Activated CD8-positive, alpha-beta T cell treated with anti-CD3 and anti-CD28 coated beads for 36 hours (primary cell): ENCODE measurements around the gene GPC6. TPM values are rescaled to one million over a fixed set of nuclear protein-coding genes. Genes with fewer than 3 reads are reported as not detected.

Source experiments
- ATAC-seq: fragments of 200-7000 bp; cut with Tn5 transposase; one replicate; pipeline ENCODE4 v1.10.0; 2021; ENCODE audit warnings: mild to moderate bottlenecking, moderate library complexity
- CTCF ChIA-PET: fragments of 350-600 bp; sonication (Branson Sonifier 250); formaldehyde crosslinking; loops from one replicate; lab custom pipeline; 2021; ENCODE audit warnings: antibody characterized with exemption; lab: Charles Lee
- POLR2A ChIA-PET: fragments of 350-600 bp; sonication (Branson Sonifier 250); formaldehyde crosslinking; loops from one replicate; lab custom pipeline; 2021; ENCODE audit warnings: antibody characterized with exemption; lab: Charles Lee
- DNase-seq: peaks from one replicate; pipeline ENCODE4 v3.0.0-alpha.2; 2020
- H3K27ac Mint-ChIP-seq: one replicate; pipeline ENCODE4 v1.8.0; 2021; ENCODE audit warnings: mild to moderate bottlenecking, mixed read lengths
- H3K27me3 Mint-ChIP-seq: one replicate; pipeline ENCODE4 v1.8.0; 2021; ENCODE audit warnings: mixed read lengths
- H3K36me3 Mint-ChIP-seq: one replicate; pipeline ENCODE4 v1.8.0; 2021; ENCODE audit warnings: low read depth, mixed read lengths
- H3K4me1 Mint-ChIP-seq: one replicate; pipeline ENCODE4 v1.8.0; 2021; ENCODE audit warnings: low read depth, mixed read lengths
- H3K4me3 Mint-ChIP-seq: one replicate; pipeline ENCODE4 v1.8.0; 2021; ENCODE audit warnings: mild to moderate bottlenecking, moderate library complexity, mixed read lengths
- H3K9me3 Mint-ChIP-seq: one replicate; pipeline ENCODE4 v1.8.0; 2021; ENCODE audit warnings: mixed read lengths
- CTCF ChIP-seq: fragments of 200-600 bp; IDR thresholded peaks from one replicate; pipeline ENCODE4 v1.8.0; 2022; ENCODE audit warnings: antibody characterized with exemption, mild to moderate bottlenecking
- intact Hi-C: fragments of 100-400 bp; cut with micrococcal nuclease; formaldehyde crosslinking; loops from one replicate; pipeline ENCODE4 v1.10.0; 2022
- total RNA-seq, 2 experiments: library from RNA; stranded (reverse); gene quantifications; one replicate each; pipeline ENCODE4 v1.2.3, GENCODE V29; 2021

The GPC6 gene
- total RNA-seq, 2 experiments from 2014 or later: not detected

- no peak for DNase-seq
- Mint-ChIP-seq H3K36me3 (no peaks in the 10 kb centered on the region), H3K9me3 (peaks cover 15% of the 10 kb centered on the region), H3K4me1 (no peaks in the 10 kb centered on the region), H3K27ac (no peak overlapping the region), H3K27me3 (peaks cover 8% of the 10 kb centered on the region), H3K4me3 (no peak overlapping the region)
- CTCF ChIA-PET: no interaction called here
- intact Hi-C loops: no loop called here
- POLR2A ChIA-PET: interaction anchor here (0.6 to 0.9 kb wide), 2 partner anchors 13 to 53 kb away, joined by 3 read pairs; no protein-coding TSS in a partner anchor
- no peak for ATAC-seq
- no peak for TF ChIP-seq CTCF
Observed at GRCh38 chr13:93235258-93236015, 8.8 kb downstream of the GPC6 start.

GRCh38 chr13:93238711-93239110, 12.1 kb downstream of the GPC6 start:
- H3K9me3 Mint-ChIP-seq: peaks cover 15% of the 10 kb centered on the region
- ATAC-seq: no peak
- no peaks in the 10 kb centered on the region for H3K36me3 Mint-ChIP-seq
- H3K27me3 Mint-ChIP-seq: peaks cover 2% of the 10 kb centered on the region
- no peak overlapping the region for H3K4me3 Mint-ChIP-seq
- intact Hi-C loops: no loop called here
- H3K4me1 Mint-ChIP-seq: no peaks in the 10 kb centered on the region
- H3K27ac Mint-ChIP-seq: no peak overlapping the region
- no peak for DNase-seq
- POLR2A ChIA-PET: no interaction called here
- CTCF ChIA-PET: no interaction called here
- no peak for TF ChIP-seq CTCF

- no peak overlapping the region for H3K4me3 Mint-ChIP-seq
- ChIA-PET POLR2A (no interaction called here), CTCF (no interaction called here)
- no peaks in the 10 kb centered on the region for H3K4me1 Mint-ChIP-seq
- ATAC-seq (no peak), DNase-seq (no peak)
- H3K27ac Mint-ChIP-seq: no peak overlapping the region
- no peak for TF ChIP-seq CTCF
- intact Hi-C loops: no loop called here
- H3K36me3 Mint-ChIP-seq: no peaks in the 10 kb centered on the region
- H3K27me3 Mint-ChIP-seq: no peaks in the 10 kb centered on the region
- H3K9me3 Mint-ChIP-seq: peaks cover 14% of the 10 kb centered on the region
Observed at GRCh38 chr13:93243375-93244063, 16.9 kb downstream of the GPC6 start.

GRCh38 chr13:93244141-93244917, 17.7 kb downstream of the GPC6 start:
- ChIA-PET CTCF (no interaction called here), POLR2A (no interaction called here)
- ATAC-seq: no peak
- intact Hi-C loops: no loop called here
- TF ChIP-seq CTCF: no peak
- Mint-ChIP-seq H3K9me3 (peaks cover 7% of the 10 kb centered on the region), H3K4me1 (no peaks in the 10 kb centered on the region), H3K36me3 (no peaks in the 10 kb centered on the region), H3K27me3 (no peaks in the 10 kb centered on the region), H3K4me3 (no peak overlapping the region), H3K27ac (no peak overlapping the region)
- DNase-seq: no peak
